ENCODE data around the gene RAD9A.

DNA sequence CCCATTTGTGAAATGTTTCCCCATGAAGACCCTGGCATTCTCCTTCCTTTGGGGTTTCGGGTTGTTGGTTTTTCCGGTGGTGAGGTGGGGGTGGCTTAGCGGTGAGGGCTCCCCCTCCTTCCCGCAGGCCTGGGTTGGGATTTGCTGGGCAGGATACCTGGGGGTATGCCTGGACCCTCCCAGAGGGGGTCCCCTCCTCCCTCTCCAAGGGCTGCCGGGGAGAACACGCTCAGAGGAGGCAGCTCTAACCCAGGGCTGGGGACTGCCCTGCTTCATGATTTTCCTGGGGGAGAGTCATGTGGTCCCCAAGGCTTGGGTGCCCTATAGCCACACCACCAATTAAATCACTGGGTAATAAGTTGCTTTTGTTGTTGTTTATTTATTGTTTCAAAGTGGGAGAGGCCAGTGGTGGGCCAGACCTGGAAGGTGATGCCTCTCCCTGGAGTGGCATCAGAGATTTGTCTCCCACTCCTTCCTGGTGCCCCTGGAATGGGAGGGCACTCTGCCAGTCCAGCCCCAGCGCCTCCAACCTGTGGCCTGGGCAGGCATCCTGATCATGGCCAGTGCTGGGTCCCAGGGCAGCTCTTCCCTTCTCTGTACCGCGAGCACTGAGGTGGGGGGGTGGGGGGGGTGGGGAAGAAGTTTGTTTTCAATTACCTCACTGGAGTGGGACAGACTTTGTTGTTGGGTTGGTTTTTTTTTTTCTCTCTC is 17.1 kb upstream of the RAD9A start:
- TF ChIP-seq, protein P1, sequence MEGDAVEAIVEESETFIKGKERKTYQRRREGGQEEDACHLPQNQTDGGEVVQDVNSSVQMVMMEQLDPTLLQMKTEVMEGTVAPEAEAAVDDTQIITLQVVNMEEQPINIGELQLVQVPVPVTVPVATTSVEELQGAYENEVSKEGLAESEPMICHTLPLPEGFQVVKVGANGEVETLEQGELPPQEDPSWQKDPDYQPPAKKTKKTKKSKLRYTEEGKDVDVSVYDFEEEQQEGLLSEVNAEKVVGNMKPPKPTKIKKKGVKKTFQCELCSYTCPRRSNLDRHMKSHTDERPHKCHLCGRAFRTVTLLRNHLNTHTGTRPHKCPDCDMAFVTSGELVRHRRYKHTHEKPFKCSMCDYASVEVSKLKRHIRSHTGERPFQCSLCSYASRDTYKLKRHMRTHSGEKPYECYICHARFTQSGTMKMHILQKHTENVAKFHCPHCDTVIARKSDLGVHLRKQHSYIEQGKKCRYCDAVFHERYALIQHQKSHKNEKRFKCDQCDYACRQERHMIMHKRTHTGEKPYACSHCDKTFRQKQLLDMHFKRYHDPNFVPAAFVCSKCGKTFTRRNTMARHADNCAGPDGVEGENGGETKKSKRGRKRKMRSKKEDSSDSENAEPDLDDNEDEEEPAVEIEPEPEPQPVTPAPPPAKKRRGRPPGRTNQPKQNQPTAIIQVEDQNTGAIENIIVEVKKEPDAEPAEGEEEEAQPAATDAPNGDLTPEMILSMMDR (IDR thresholded peaks at IDR 0.05) = no peak
- no peak for TF ChIP-seq POLR2A (IDR thresholded peaks at IDR 0.05)

All from body of pancreas (tissue), 4 donors.